Testis (tissue), 3 donors: ENCODE measurements around the gene HSPG2. TPM values are rescaled to one million over a fixed set of nuclear protein-coding genes. Genes with fewer than 3 reads are reported as not detected.

Source experiments
- DNase-seq: peaks from one replicate; pipeline ENCODE4 v3.0.0-alpha.2; 2019
- H3K27ac ChIP-seq, 2 donors: fragments of 200-600 bp; sonication (generic); one replicate each; pipeline ENCODE4 v1.5.1; 2019
- H3K27me3 ChIP-seq: fragments of 200-600 bp; sonication (generic); one replicate; pipeline ENCODE4 v1.5.1; 2019
- H3K36me3 ChIP-seq: fragments of 200-600 bp; sonication (generic); one replicate; pipeline ENCODE4 v1.5.1; 2017; ENCODE audit warnings: low read depth; ENCODE audit errors: missing control alignments
- H3K4me1 ChIP-seq: fragments of 200-600 bp; sonication (generic); one replicate; pipeline ENCODE4 v1.5.1; 2019
- H3K4me3 ChIP-seq, 2 donors: fragments of 200-600 bp; sonication (generic); one replicate each; pipeline ENCODE4 v1.5.1; 2017 to 2019
- H3K9me3 ChIP-seq: fragments of 200-600 bp; sonication (generic); one replicate; pipeline ENCODE4 v1.5.1; 2017
- POLR2A ChIP-seq: fragments of 450-650 bp; IDR thresholded peaks from one replicate; pipeline ENCODE4 v1.6.1; 2017; ENCODE audit warnings: antibody characterized with exemption, mild to moderate bottlenecking, moderate library complexity
- WGBS, 2 donors: methylation state at CpG; one replicate each; pipeline ENCODE4 v1.1.5; 2018; 5-methylcytosine and 5-hydroxymethylcytosine counted together
- intact Hi-C: fragments of 100-400 bp; cut with DNase I; formaldehyde crosslinking; loops from one replicate; pipeline ENCODE4 v1.15.1; 2023; ENCODE audit warnings: low total_unique reads
- polyA plus RNA-seq: library from polyadenylated mRNA; stranded (reverse); fragments of 350-450 nt; fragmentation: Illumina TruSeq; extraction: RNeasy Lipid Tissue Mini Kit (QIAGEN cat#74804); gene quantifications from one replicate; pipeline ENCODE4 v1.2.3, GENCODE V29; 2014; ENCODE audit warnings: low read depth, low replicate concordance; ENCODE audit not compliant: insufficient read depth
- total RNA-seq, 2 donors: library from RNA; depleted of rRNA; stranded (reverse); fragments of >200 nt; gene quantifications; one replicate each; pipeline ENCODE4 v1.2.3, GENCODE V29; 2016
- TF ChIP-seq, protein P1 (sequence below), 3 experiments: fragments of 450-650 bp in 2 of 3; fragments of 200-600 bp in 1 of 3; sonication (generic) in 1 of 3; IDR thresholded peaks; one replicate each; pipeline ENCODE4 v1.5.1; 2016 to 2019; ENCODE audit warnings: antibody characterized with exemption in 3 of 3, mild to moderate bottlenecking in 2 of 3, moderate library complexity in 1 of 3

The HSPG2 gene
- total and polyA plus RNA-seq, 3 donors from 2014 or later = 51.8 to 72.1 (median 54.2) TPM

- Histone ChIP-seq H3K27ac (no peak overlapping the region), H3K4me1 (no peaks in the 10 kb centered on the region), H3K27me3 (no peaks in the 10 kb centered on the region), H3K9me3 (no peaks in the 10 kb centered on the region), H3K36me3 (no peaks in the 10 kb centered on the region), H3K4me3 (no peak overlapping the region)
- 99 to 100% methylated on average over 2 to 11 of the region's 16 CpGs for WGBS, 2 donors
- no peak for DNase-seq
- TF ChIP-seq, protein P1, sequence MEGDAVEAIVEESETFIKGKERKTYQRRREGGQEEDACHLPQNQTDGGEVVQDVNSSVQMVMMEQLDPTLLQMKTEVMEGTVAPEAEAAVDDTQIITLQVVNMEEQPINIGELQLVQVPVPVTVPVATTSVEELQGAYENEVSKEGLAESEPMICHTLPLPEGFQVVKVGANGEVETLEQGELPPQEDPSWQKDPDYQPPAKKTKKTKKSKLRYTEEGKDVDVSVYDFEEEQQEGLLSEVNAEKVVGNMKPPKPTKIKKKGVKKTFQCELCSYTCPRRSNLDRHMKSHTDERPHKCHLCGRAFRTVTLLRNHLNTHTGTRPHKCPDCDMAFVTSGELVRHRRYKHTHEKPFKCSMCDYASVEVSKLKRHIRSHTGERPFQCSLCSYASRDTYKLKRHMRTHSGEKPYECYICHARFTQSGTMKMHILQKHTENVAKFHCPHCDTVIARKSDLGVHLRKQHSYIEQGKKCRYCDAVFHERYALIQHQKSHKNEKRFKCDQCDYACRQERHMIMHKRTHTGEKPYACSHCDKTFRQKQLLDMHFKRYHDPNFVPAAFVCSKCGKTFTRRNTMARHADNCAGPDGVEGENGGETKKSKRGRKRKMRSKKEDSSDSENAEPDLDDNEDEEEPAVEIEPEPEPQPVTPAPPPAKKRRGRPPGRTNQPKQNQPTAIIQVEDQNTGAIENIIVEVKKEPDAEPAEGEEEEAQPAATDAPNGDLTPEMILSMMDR (IDR thresholded peaks at IDR 0.05) = no peak
- TF ChIP-seq POLR2A = no peak
- intact Hi-C loops = no loop called here
These were observed 56.5 kb downstream of the HSPG2 start for GRCh38 chr1:21880619-21880970.

- TF ChIP-seq, protein P1 (IDR thresholded peaks at IDR 0.05) = no peak
- no peak for TF ChIP-seq POLR2A
- no peak for DNase-seq
- no peak overlapping the region for H3K27ac ChIP-seq
- H3K27me3 ChIP-seq = no peaks in the 10 kb centered on the region
- H3K4me3 ChIP-seq = no peak overlapping the region
- 92 to 93% methylated on average over 1 to 19 of the region's 19 CpGs for WGBS, 2 donors
- intact Hi-C loops = no loop called here
- no peaks in the 10 kb centered on the region for H3K4me1 ChIP-seq
- no peaks in the 10 kb centered on the region for H3K9me3 ChIP-seq
- H3K36me3 ChIP-seq = no peaks in the 10 kb centered on the region
These were observed 57.0 kb downstream of the HSPG2 start for GRCh38 chr1:21879928-21880618.

DNA sequence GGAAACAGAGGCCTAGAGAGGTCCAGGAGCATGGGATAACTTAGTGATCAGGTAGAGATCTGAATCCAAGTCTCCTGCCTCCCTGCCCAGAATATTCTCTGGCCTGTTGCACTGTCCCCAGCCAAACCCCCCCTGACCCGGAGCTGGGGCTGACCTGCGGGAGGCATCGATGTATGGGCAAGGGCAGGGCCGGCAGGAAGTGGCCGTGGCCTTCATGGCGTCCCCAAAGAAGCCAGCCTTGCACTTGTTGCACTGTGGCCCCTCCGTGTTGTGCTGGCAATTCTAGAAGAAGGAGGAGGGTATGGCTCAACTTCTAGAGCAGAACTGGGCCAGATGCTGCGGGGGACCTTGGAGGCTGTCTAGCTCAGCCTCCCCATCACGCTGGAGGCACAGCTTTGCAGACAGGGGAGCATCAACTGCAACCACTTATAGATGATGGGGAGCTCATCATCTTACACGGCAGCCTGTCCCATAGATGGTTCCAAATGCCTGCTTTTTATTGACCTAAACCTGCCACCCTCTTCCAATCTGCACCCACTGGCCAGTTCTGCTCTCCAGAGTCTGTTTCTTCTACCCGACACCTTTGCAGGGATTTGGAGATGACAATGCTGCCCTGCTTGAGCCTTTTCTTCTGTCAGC is 58.2 kb downstream of the HSPG2 start:
- Histone ChIP-seq H3K9me3 (no peaks in the 10 kb centered on the region), H3K4me1 (no peaks in the 10 kb centered on the region), H3K36me3 (no peaks in the 10 kb centered on the region), H3K27me3 (no peaks in the 10 kb centered on the region), H3K4me3 (no peak overlapping the region), H3K27ac (no peak overlapping the region)
- no peak for TF ChIP-seq POLR2A
- TF ChIP-seq, protein P1 (IDR thresholded peaks at IDR 0.05) = no peak
- no peak for DNase-seq
- intact Hi-C loops = no loop called here
- WGBS, 2 donors = 86 to 87% methylated on average over 5 to 11 of the region's 11 CpGs

GRCh38 chr1:21878009-21878773 is 58.9 kb downstream of the HSPG2 start:
- 86 to 91% methylated on average over 9 to 25 of the region's 25 CpGs for WGBS, 2 donors
- Histone ChIP-seq H3K4me3 (no peak overlapping the region), H3K4me1 (no peaks in the 10 kb centered on the region), H3K27ac (no peak overlapping the region), H3K27me3 (no peaks in the 10 kb centered on the region), H3K36me3 (no peaks in the 10 kb centered on the region), H3K9me3 (no peaks in the 10 kb centered on the region)
- DNase-seq = no peak
- intact Hi-C loops = no loop called here
- TF ChIP-seq, protein P1 (IDR thresholded peaks at IDR 0.05) = no peak
- no peak for TF ChIP-seq POLR2A
